Endodermal cell (in vitro differentiated cells): Measurements from ENCODE around the gene TMEM272. TPM values are rescaled to one million over a fixed set of nuclear protein-coding genes. Genes with fewer than 3 reads are reported as not detected.

ENCODE experiments used
- DNase-seq: peaks from one replicate; pipeline ENCODE4 v3.0.0-alpha.2; 2017
- H3K27ac ChIP-seq: 2 replicates; pipeline ENCODE4 v1.5.1; 2013; ENCODE audit warnings: mild to moderate bottlenecking, low read depth, low read length, moderate library complexity
- H3K27me3 ChIP-seq: 2 replicates; pipeline ENCODE4 v1.6.1; 2013; ENCODE audit warnings: mild to moderate bottlenecking, low read length, moderate library complexity; ENCODE audit not compliant: insufficient read depth, control insufficient read depth, poor library complexity, severe bottlenecking
- H3K36me3 ChIP-seq: 2 replicates; pipeline ENCODE4 v1.7.0; 2013; ENCODE audit warnings: mild to moderate bottlenecking, low read length, moderate library complexity; ENCODE audit not compliant: control insufficient read depth, insufficient read depth
- H3K4me1 ChIP-seq: one replicate; pipeline ENCODE4 v1.7.0; 2013; ENCODE audit warnings: low read length; ENCODE audit not compliant: control insufficient read depth, insufficient read depth
- H3K4me3 ChIP-seq: 2 replicates; pipeline ENCODE4 v1.5.1; 2013; ENCODE audit warnings: mild to moderate bottlenecking, low read length, moderate library complexity
- H3K9ac ChIP-seq: 2 replicates; pipeline ENCODE4 v1.6.1; 2013; ENCODE audit warnings: mild to moderate bottlenecking, low read length, moderate library complexity; ENCODE audit not compliant: poor library complexity, severe bottlenecking; ENCODE audit errors: extremely low read depth
- H3K9me3 ChIP-seq: 2 replicates; pipeline ENCODE4 v1.6.1; 2013; ENCODE audit warnings: mild to moderate bottlenecking, low read length, moderate library complexity; ENCODE audit not compliant: control insufficient read depth
- H3K27ac Mint-ChIP-seq: 2 replicates; pipeline ENCODE4 v1.8.0; 2020; ENCODE audit warnings: mixed read lengths
- H3K27me3 Mint-ChIP-seq: 2 replicates; pipeline ENCODE4 v1.8.0; 2021; ENCODE audit warnings: mild to moderate bottlenecking, mixed read lengths; ENCODE audit not compliant: insufficient read depth
- H3K36me3 Mint-ChIP-seq: 2 replicates; pipeline ENCODE4 v1.8.0; 2020; ENCODE audit warnings: low read depth, mixed read lengths
- H3K4me1 Mint-ChIP-seq: 2 replicates; pipeline ENCODE4 v1.8.0; 2020; ENCODE audit warnings: mixed read lengths
- H3K4me3 Mint-ChIP-seq: 2 replicates; pipeline ENCODE4 v1.8.0; 2020; ENCODE audit warnings: mild to moderate bottlenecking, moderate library complexity, mixed read lengths
- H3K9me3 Mint-ChIP-seq: 2 replicates; pipeline ENCODE4 v1.8.0; 2020; ENCODE audit warnings: mild to moderate bottlenecking, mixed read lengths
- WGBS, 2 experiments: methylation state at CpG; one replicate each; pipeline versions ENCODE4 v1.1.5 to v1.1.7; 2013; ENCODE audit warnings: missing lambda C conversion rate in 2 of 2, mixed read lengths in 1 of 2; ENCODE audit not compliant: insufficient coverage in 1 of 2, insufficient read length in 1 of 2; 5-methylcytosine and 5-hydroxymethylcytosine counted together
- total RNA-seq, 2 donors: library from RNA; stranded (reverse); fragmentation: NEBNext Ultra II Directional in 1 of 2; extraction: Animal tissue kit (Norgen Biotek cat#: 25700) in 1 of 2; gene quantifications; 2 replicates in 1 of 2; 3 replicates in 1 of 2; pipeline ENCODE4 v1.2.1, GENCODE V29; 2021
- TF ChIP-seq, protein P1 (sequence below): fragments of 200-600 bp; sonication (generic); conservative IDR thresholded peaks from 2 replicates; pipeline ENCODE4 v1.5.0; 2021; ENCODE audit warnings: antibody characterized with exemption, mild to moderate bottlenecking

The TMEM272 gene
- total RNA-seq, 2 donors from 2014 or later: 0.62 TPM

DNA sequence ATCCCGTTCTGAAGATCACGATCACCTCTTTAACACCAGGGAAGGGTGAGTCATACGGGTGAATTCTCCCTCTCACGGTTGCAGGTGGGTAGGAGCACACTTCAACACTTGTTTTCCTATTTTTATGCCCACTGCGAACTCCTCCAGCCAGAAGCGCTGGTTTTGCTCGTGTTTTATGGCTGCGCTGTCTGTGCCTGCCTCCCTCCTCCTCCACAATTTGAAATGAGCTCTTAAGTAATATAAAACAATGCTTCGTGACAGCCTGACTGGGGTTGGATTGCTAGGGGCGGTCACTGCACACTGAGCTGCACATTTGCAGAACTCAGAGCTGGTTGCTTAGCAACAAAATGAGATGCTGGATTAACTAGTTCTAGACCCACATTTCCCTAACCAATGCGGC is 29.7 kb upstream of the TMEM272 start:
- H3K27ac Mint-ChIP-seq: no peak overlapping the region
- peaks cover 4% of the 10 kb centered on the region for H3K27me3 ChIP-seq
- H3K9me3 ChIP-seq: no peaks in the 10 kb centered on the region
- H3K36me3 ChIP-seq: no peaks in the 10 kb centered on the region
- DNase-seq: no peak
- H3K36me3 Mint-ChIP-seq: no peaks in the 10 kb centered on the region
- peaks cover 12% of the 10 kb centered on the region for H3K4me1 Mint-ChIP-seq
- 70 to 84% methylated on average over 6 to 11 of the region's 11 CpGs for WGBS, 2 experiments
- H3K27ac ChIP-seq: no peak overlapping the region
- no peak overlapping the region for H3K9ac ChIP-seq
- H3K4me3 Mint-ChIP-seq: no peak overlapping the region
- H3K4me3 ChIP-seq: no peak overlapping the region
- no peaks in the 10 kb centered on the region for H3K27me3 Mint-ChIP-seq
- TF ChIP-seq, protein P1, sequence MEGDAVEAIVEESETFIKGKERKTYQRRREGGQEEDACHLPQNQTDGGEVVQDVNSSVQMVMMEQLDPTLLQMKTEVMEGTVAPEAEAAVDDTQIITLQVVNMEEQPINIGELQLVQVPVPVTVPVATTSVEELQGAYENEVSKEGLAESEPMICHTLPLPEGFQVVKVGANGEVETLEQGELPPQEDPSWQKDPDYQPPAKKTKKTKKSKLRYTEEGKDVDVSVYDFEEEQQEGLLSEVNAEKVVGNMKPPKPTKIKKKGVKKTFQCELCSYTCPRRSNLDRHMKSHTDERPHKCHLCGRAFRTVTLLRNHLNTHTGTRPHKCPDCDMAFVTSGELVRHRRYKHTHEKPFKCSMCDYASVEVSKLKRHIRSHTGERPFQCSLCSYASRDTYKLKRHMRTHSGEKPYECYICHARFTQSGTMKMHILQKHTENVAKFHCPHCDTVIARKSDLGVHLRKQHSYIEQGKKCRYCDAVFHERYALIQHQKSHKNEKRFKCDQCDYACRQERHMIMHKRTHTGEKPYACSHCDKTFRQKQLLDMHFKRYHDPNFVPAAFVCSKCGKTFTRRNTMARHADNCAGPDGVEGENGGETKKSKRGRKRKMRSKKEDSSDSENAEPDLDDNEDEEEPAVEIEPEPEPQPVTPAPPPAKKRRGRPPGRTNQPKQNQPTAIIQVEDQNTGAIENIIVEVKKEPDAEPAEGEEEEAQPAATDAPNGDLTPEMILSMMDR: no peak
- H3K9me3 Mint-ChIP-seq: no peaks in the 10 kb centered on the region
- H3K4me1 ChIP-seq: no peaks in the 10 kb centered on the region

DNA sequence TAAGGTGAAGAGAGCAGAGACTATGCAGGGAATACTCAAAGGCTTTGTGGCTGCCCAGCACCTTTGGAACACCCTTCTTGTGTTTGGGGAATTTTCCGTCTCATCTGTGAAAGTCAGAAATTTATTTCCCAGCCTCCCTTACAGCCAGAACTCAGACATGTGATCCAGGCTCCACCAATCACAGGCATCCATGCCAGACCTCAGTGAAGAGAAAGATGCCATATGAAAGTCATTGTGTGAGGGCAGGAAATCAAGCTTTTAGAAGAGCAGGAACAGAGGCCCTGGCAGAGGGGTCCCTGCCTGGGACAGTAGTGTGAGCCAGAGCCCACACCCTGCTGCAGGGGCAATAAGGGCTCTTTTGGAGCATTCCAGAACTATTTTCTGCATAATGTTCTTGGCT is 28.9 kb upstream of the TMEM272 start:
- Histone ChIP-seq H3K9ac (no peak overlapping the region), H3K4me3 (no peak overlapping the region), H3K4me1 (no peaks in the 10 kb centered on the region), H3K36me3 (no peaks in the 10 kb centered on the region), H3K27me3 (peaks cover 4% of the 10 kb centered on the region), H3K27ac (no peak overlapping the region), H3K9me3 (no peaks in the 10 kb centered on the region)
- no peak overlapping the region for H3K27ac Mint-ChIP-seq
- no peaks in the 10 kb centered on the region for H3K36me3 Mint-ChIP-seq
- DNase-seq: no peak
- TF ChIP-seq, protein P1: no peak
- WGBS, 2 experiments: 90% methylated on average over 1 of the region's 1 CpG; no CpG with 5 or more reads in 1 of the 2 experiments
- no peak overlapping the region for H3K4me3 Mint-ChIP-seq
- H3K4me1 Mint-ChIP-seq: peaks cover 7% of the 10 kb centered on the region
- peaks cover 2% of the 10 kb centered on the region for H3K27me3 Mint-ChIP-seq
- H3K9me3 Mint-ChIP-seq: no peaks in the 10 kb centered on the region

DNA sequence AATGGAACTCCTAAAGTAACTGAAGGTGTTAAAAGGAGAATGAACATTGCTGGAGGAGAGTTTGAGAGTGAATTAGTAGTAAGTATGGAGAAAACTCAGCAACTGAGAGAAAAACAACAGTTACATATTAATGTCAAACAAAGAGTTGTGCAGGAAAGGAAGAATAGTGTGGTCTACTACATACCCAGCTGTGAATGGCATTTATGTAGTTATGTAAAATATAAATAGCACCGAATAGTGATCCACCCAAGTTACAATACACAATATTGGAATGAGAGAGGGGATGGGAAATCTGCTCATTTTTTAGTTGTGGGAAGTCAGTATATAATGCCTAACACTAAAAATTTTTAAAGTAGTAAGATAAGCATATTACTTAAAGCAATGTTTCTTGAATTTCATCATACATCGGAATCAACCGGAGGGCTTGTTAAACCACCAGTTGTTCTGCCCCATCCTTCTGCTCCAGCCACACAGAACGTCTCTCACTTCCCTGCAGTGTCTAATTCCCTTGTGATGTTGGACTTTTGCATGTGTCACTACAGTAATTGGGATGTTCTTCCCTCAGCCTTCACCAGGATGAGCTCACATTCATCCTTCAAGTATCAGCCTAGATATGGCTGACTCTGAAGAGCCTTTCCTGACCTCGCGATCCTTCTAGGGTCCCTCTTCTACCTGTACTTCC is 28.3 kb upstream of the TMEM272 start:
- Mint-ChIP-seq H3K36me3 (no peaks in the 10 kb centered on the region), H3K4me1 (peaks cover 2% of the 10 kb centered on the region), H3K4me3 (no peak overlapping the region), H3K27ac (no peak overlapping the region), H3K27me3 (peaks cover 7% of the 10 kb centered on the region), H3K9me3 (no peaks in the 10 kb centered on the region)
- peaks cover 4% of the 10 kb centered on the region for H3K27me3 ChIP-seq
- no peaks in the 10 kb centered on the region for H3K4me1 ChIP-seq
- no peaks in the 10 kb centered on the region for H3K36me3 ChIP-seq
- H3K27ac ChIP-seq: no peak overlapping the region
- no peak overlapping the region for H3K4me3 ChIP-seq
- H3K9ac ChIP-seq: no peak overlapping the region
- TF ChIP-seq, protein P1: no peak
- no peaks in the 10 kb centered on the region for H3K9me3 ChIP-seq
- no peak for DNase-seq
- 94 to 100% methylated on average over 3 to 5 of the region's 6 CpGs for WGBS, 2 experiments
